Memory B cell (primary cell): ENCODE data around the gene SCAPER.

Experiments used
- ATAC-seq: fragments of 150-1000 bp; cut with Tn5 transposase; 2 replicates; pipeline ENCODE4 v1.10.0; 2021; ENCODE audit warnings: low read depth, mild to moderate bottlenecking, moderate library complexity
- DNase-seq, 2 donors: peaks; one replicate each; pipeline ENCODE4 v3.0.0; 2022; ENCODE audit warnings: low spot score in 2 of 2
- H3K27ac Mint-ChIP-seq: one replicate; pipeline ENCODE4 v1.8.0; 2022; ENCODE audit warnings: mild to moderate bottlenecking, moderate library complexity, mixed read lengths
- H3K27me3 Mint-ChIP-seq: one replicate; pipeline ENCODE4 v1.8.0; 2022; ENCODE audit warnings: mixed read lengths
- H3K36me3 Mint-ChIP-seq: one replicate; pipeline ENCODE4 v1.8.0; 2022; ENCODE audit warnings: mild to moderate bottlenecking, mixed read lengths
- H3K4me1 Mint-ChIP-seq: one replicate; pipeline ENCODE4 v1.8.0; 2022; ENCODE audit warnings: mixed read lengths
- H3K4me3 Mint-ChIP-seq: one replicate; pipeline ENCODE4 v1.8.0; 2022; ENCODE audit warnings: mild to moderate bottlenecking, moderate library complexity, mixed read lengths
- H3K9me3 Mint-ChIP-seq: one replicate; pipeline ENCODE4 v1.8.0; 2022; ENCODE audit warnings: mixed read lengths

Gene SCAPER

DNA sequence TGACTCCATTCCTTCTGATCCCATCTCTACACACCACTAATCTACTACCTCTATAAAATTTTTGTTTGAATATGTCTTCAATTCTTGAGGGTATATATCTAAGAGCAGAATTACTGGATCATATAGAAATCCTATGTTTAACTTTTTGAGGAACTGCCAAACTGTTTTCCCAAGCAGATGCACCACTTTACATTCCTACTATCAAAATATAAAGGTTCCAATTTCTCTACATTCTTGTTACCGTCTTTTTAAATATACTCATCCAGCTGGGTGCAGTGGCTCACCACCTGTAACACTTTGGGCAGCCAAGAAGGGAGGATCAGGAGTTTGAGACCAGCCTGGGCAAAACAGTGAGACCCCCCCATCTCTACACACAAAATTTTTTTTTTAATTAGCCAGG, 268.0 kb downstream of the SCAPER start:
- no peak for DNase-seq
- peaks cover 12% of the 10 kb centered on the region for H3K36me3 Mint-ChIP-seq
- ATAC-seq: no peak
- H3K27me3 Mint-ChIP-seq: no peaks in the 10 kb centered on the region
- no peaks in the 10 kb centered on the region for H3K4me1 Mint-ChIP-seq
- H3K9me3 Mint-ChIP-seq: peaks cover 4% of the 10 kb centered on the region
- no peak overlapping the region for H3K27ac Mint-ChIP-seq
- H3K4me3 Mint-ChIP-seq: no peak overlapping the region

DNA sequence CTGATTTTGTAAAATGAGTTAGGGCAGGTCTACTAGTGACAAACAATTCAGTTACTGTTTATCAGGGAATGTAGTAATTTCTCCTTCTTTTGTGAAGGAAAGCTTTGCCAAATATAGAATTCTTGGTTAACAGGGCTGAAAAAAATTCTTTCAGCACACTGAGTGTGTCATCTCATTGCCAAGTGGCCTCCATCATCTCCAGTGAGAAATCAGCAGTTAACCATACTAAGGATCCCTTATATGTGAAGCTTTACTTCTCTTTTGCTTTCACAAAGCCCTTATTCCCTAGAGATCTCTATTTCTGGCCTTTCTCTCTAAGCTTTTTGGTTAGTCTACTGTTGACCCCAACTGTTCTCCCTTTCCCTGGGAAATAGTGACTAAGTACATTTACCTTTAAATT, 269.1 kb downstream of the SCAPER start:
- H3K27me3 Mint-ChIP-seq: no peaks in the 10 kb centered on the region
- DNase-seq (no peak), ATAC-seq (no peak)
- peaks cover 4% of the 10 kb centered on the region for H3K9me3 Mint-ChIP-seq
- peaks cover 12% of the 10 kb centered on the region for H3K36me3 Mint-ChIP-seq
- no peaks in the 10 kb centered on the region for H3K4me1 Mint-ChIP-seq
- no peak overlapping the region for H3K27ac Mint-ChIP-seq
- no peak overlapping the region for H3K4me3 Mint-ChIP-seq

DNA sequence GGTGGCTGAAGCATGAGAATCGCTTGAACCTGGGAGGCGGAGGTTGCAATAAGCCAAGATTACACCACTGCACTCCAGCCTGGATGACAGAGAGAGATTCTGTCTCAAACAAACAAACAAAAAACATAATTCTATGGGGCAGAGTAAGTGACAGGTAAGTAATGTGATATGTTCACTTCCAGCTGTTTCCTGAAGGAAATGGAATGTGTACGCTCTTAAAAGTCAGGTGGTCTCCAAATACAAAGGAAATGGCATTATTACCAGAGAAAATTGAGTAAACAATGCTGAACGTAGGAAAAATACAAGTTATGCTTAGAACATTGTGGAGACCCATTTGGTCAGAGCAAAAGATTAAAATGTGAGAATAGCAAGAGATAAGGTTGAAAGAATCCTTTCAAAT, 278.5 kb downstream of the SCAPER start:
- Mint-ChIP-seq H3K4me1 (no peaks in the 10 kb centered on the region), H3K27me3 (no peaks in the 10 kb centered on the region), H3K36me3 (peaks cover 8% of the 10 kb centered on the region), H3K27ac (no peak overlapping the region), H3K4me3 (no peak overlapping the region), H3K9me3 (no peaks in the 10 kb centered on the region)
- no peak for DNase-seq
- ATAC-seq: no peak

DNA sequence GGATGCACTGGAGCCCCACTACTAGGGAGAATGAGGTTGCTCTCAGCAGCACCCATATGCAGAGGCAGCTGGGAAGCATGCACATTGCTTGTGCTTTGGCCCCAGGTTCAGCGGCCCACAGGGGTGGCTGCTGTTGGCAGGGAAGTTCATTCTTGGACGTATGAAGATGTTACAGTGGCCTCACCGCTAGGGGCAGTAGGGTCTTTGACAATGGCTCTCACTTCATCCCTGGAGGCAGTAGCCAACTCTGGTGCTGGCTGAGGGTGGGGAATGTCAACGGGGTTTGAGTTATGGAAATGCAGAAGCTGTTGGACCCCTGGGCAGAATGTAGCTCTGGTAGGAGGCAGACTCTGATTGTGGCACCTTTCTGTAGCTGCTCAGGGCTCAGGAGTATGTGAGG, 279.9 kb downstream of the SCAPER start:
- H3K27ac Mint-ChIP-seq: no peak overlapping the region
- no peak for ATAC-seq

DNA sequence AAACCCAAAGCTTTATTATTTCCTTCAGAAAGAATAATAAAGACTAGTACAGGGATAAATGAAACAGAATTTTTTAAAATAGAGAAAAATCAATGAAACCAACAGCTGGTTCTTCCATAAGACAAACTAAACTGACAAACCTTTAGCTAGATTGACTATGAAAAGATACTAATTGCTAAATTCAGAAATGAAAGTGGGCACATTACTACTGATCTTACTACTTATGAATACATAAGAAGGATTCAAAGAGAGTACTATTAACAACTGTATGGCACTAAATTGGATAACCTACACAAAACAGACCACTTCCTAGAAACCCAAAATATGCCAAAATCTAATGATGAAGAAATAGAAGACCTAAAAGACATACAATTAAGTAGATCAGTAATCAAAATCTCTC, 290.4 kb downstream of the SCAPER start:
- Mint-ChIP-seq H3K4me1 (no peaks in the 10 kb centered on the region), H3K27me3 (no peaks in the 10 kb centered on the region), H3K27ac (no peak overlapping the region), H3K36me3 (peaks cover 45% of the 10 kb centered on the region), H3K4me3 (no peak overlapping the region), H3K9me3 (peaks cover 14% of the 10 kb centered on the region)
- ATAC-seq: no peak
- DNase-seq: no peak

More for the DNA sequence above, 279.9 kb downstream of the SCAPER start:
- DNase-seq: no peak
- Mint-ChIP-seq H3K9me3 (no peaks in the 10 kb centered on the region), H3K36me3 (peaks cover 14% of the 10 kb centered on the region), H3K27me3 (no peaks in the 10 kb centered on the region), H3K4me1 (no peaks in the 10 kb centered on the region), H3K4me3 (no peak overlapping the region)

DNA sequence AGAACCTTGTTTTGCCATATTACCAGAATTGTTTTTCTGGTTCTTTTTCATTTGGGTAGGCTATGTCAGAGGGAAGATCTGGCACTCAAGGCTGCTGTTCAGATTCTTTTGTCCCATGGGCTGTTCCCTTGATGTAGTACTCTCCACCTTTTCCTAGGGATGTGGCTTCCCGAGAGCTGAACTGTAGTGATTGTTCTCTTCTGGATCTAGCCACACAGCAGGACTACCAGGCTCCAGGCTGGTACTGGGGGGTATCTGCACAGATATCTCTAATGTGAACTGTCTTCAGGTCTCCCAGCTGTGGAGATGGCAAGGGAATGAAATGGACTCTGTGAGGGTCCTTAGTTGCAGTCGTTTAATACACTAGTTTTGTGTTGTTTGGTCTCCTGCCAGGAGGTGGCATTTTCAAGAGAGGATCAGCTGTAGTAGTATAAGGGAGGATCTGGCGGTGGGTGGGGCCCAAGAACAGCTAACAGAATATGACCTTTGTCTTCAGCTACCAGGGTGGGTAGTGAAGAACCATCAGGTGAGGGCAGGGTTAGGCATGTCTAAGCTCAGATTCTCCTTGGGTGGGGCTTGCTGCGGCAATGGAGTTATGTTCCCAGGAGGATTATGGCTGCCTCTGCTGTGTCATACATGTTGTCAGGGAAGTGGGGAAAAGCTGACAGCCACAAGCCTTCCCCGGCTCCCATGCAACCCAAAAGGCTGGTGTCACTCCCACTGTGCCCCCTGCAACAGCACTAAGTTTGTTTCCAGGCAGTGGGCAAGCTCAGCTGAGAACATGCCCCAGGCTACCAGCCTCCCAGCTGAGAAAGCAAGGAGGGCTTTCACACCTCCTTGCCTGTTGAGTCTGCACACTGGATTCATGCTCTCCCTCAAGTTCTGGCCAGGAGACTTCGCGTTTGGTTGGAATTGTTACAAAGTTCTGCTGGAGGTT, 316.1 kb downstream of the SCAPER start:
- ATAC-seq (no peak), DNase-seq (no peak)
- Mint-ChIP-seq H3K27ac (no peak overlapping the region), H3K4me3 (no peak overlapping the region), H3K36me3 (no peaks in the 10 kb centered on the region), H3K4me1 (no peaks in the 10 kb centered on the region), H3K27me3 (no peaks in the 10 kb centered on the region), H3K9me3 (no peaks in the 10 kb centered on the region)

DNA sequence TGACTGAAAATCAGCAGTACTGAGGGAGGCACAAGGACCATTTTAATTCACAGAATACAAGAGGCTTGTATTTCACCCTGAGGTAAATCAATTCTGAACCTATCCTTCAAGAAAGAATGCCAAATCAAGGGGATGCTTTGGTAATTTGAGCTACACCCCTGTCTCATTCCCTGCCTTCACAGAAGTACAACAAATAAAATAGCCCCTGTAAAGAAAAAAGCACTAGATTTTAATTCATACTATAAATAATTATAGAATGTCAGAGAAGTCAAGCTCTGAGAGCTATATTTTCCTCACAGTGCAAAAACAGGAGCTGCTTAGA, 319.6 kb downstream of the SCAPER start:
- no peak for ATAC-seq
- Mint-ChIP-seq H3K36me3 (peaks cover 7% of the 10 kb centered on the region), H3K9me3 (peaks cover 9% of the 10 kb centered on the region), H3K4me3 (no peak overlapping the region), H3K27ac (no peak overlapping the region), H3K27me3 (no peaks in the 10 kb centered on the region), H3K4me1 (no peaks in the 10 kb centered on the region)
- no peak for DNase-seq

DNA sequence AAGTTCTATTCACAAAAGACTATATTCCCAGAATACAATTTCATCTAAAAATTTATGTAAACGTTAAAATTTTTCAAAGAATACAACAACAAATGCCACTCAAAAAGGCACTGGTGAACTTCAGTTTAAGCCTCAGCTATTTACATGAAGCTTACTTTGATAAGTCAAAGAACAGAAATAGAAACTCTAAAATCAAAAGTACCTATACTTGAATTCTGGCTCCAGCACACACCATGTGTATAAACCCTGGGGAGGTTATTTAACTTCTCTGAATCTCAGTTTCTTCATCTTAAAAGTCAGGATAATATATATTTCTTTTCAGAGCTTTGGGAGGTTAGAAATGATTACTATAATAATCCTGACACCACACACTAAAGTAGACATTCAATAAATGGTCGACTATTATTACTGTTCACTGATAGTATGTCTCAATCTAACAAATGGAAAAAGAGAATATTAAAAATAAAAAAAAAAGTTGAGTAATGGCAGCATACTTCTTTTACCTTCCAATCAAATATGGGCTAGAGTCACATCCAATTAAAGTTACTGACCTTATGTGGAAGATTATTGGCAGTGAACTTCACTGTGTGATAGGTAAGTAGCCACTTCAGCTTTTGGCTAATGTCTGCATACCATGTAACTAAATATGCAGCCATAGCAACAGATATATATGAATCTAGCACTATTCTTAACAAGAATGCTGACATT, 320.1 kb downstream of the SCAPER start:
- no peak for DNase-seq
- Mint-ChIP-seq H3K27ac (no peak overlapping the region), H3K27me3 (no peaks in the 10 kb centered on the region), H3K4me1 (no peaks in the 10 kb centered on the region), H3K9me3 (peaks cover 10% of the 10 kb centered on the region), H3K4me3 (no peak overlapping the region), H3K36me3 (peaks cover 8% of the 10 kb centered on the region)
- ATAC-seq: no peak

DNA sequence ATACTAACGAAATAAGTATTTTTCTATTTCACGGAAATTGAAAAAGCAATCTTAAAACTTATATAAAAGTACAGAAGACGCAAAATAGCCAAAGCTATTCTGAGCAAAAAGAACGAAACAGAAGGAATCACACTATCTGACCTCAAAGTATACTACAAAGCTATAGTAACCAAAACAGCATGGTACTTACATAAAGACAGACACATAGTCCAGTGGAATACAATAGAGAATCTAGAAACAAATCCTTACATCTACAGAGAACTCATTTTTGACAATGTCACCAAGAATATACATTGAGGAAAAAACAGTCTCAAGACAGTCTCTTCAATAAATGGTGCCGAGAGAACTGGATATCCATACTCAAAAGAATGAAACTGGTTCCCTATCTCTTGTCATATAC, 322.6 kb downstream of the SCAPER start:
- H3K9me3 Mint-ChIP-seq: peaks cover 10% of the 10 kb centered on the region
- no peaks in the 10 kb centered on the region for H3K27me3 Mint-ChIP-seq
- no peak overlapping the region for H3K4me3 Mint-ChIP-seq
- no peak for ATAC-seq
- DNase-seq: no peak
- H3K27ac Mint-ChIP-seq: no peak overlapping the region
- H3K4me1 Mint-ChIP-seq: peaks cover 2% of the 10 kb centered on the region
- peaks cover 10% of the 10 kb centered on the region for H3K36me3 Mint-ChIP-seq

DNA sequence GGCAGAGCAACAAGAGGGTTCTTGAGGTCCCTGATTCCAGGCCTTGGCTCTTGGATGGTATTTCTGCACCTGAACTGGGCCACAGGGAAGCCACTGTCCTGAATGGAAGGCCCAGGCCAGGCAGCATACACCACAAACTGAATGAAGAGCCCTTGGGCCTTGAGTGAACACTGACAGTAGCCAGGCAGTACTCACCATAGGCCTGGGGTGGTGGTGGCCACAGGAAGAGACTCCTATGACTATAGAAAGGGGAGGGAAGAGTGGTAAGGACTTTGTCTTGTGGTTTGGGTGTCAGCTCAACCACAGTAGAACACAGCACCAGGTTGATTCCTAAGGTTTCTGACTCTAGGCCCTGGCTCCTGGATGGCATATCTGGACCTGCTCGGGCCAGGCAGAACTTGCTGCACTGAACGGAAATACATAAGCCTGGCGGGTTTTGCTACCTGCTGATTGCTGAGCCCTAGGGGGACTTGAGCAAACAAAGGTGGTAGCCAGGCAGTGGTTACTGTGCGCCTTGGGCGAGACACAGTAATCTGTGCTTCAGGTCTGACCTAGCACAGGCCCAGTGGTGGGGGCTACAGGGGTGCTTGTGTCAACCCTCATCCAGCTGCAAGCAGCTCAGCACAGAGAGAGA, 327.1 kb downstream of the SCAPER start:
- Mint-ChIP-seq H3K27ac (no peak overlapping the region), H3K4me3 (no peak overlapping the region), H3K4me1 (peaks cover 21% of the 10 kb centered on the region), H3K36me3 (peaks cover 12% of the 10 kb centered on the region), H3K27me3 (no peaks in the 10 kb centered on the region), H3K9me3 (peaks cover 10% of the 10 kb centered on the region)
- DNase-seq (no peak), ATAC-seq (no peak)

DNA sequence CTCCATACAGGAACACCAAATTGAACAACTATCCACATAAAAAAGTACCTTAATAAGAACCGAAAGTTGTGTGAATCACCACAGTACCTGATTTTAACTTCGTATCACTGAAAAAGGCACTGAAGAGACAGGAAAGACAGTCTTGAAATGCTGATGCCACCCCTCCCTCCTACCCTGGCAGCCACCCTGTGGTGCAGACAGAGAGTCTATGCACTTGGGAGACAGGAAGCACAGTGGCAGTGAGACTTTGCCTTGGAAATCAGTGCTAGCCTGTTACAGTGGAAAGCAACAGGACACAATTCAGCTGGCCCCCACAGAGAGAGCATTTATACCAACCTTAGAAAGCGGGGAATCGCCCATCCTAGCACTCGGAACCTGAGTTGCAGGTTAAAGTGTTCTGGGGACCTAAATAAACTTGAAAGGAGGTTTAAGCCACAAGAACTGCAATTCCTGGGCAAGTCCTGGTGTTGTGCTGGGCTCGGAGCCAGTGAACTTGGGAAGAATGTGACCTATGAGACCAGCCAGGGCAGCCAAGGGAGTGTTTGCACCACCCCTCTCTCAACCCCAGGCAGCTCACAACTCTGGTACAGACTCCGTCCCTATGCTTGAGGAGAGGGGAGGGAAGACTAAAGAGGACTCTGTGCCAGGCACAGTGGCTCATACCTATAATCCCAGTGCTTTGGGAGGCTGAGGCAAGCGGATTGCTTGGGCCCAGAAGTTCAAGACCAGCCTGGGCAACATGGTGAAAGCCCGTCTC, 328.4 kb downstream of the SCAPER start:
- no peak overlapping the region for H3K4me3 Mint-ChIP-seq
- no peaks in the 10 kb centered on the region for H3K27me3 Mint-ChIP-seq
- H3K4me1 Mint-ChIP-seq: peaks cover 21% of the 10 kb centered on the region
- peaks cover 10% of the 10 kb centered on the region for H3K36me3 Mint-ChIP-seq
- ATAC-seq: no peak
- peaks cover 7% of the 10 kb centered on the region for H3K9me3 Mint-ChIP-seq
- H3K27ac Mint-ChIP-seq: no peak overlapping the region
- DNase-seq: no peak

DNA sequence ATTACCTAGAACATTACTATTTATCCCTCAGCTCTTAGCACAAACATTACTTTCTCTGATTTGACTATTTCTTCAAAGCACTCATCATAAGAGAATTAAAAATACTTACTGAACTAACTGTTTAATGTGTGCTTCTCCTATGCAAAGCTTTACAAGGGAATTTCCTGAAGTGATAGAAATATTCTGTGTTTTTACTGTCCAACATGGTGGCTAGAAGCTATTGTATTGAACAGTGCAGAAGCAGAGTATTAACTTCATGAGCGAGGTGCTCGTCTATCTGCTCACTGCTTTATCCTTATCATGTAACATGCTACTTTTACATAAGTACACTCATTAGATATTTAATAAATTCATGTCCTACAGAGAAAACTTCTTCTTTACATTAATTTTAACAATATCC, 329.5 kb downstream of the SCAPER start:
- no peak overlapping the region for H3K4me3 Mint-ChIP-seq
- H3K4me1 Mint-ChIP-seq: peaks cover 21% of the 10 kb centered on the region
- peaks cover 2% of the 10 kb centered on the region for H3K9me3 Mint-ChIP-seq
- H3K27ac Mint-ChIP-seq: no peak overlapping the region
- no peak for ATAC-seq
- no peaks in the 10 kb centered on the region for H3K27me3 Mint-ChIP-seq
- DNase-seq: no peak
- peaks cover 15% of the 10 kb centered on the region for H3K36me3 Mint-ChIP-seq

DNA sequence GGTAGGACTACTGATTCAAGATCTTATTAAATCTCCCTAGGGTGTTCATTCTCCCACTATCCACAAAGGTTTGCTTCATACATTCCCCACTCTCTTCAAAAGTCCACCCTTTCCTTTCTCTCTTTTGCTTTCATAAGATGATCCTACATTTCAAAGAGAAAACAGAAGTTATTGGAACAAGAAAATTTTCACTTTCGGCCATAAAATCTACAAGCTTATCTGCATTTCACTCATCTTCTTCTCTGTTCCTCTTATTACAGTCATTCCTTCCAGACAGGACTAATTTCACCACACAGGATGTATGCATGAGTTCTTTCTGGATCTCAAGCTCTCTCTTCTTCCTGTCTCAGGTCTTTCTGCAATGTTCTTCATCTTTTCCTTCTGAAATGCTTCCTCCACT, 329.9 kb downstream of the SCAPER start:
- peaks cover under 1% of the 10 kb centered on the region for H3K9me3 Mint-ChIP-seq
- no peak overlapping the region for H3K27ac Mint-ChIP-seq
- H3K27me3 Mint-ChIP-seq: no peaks in the 10 kb centered on the region
- H3K36me3 Mint-ChIP-seq: peaks cover 15% of the 10 kb centered on the region
- DNase-seq: no peak
- H3K4me3 Mint-ChIP-seq: no peak overlapping the region
- peaks cover 21% of the 10 kb centered on the region for H3K4me1 Mint-ChIP-seq
- ATAC-seq: peak; percentile 53

DNA sequence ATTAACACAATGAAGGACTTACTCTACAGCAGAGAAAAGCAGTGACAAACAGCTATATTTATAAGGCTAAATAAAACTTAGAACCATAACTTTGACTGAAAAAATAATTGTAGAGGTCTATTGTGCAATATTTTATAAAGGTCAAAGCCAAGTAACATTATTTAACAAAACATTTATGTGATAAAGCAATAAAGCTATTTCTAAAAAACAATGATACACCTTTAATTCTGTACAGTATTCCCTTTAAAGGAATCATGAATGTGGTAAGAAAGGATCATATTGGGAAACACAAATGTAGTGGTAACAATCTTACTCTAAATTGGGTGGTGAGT, 332.2 kb downstream of the SCAPER start:
- Mint-ChIP-seq H3K27me3 (no peaks in the 10 kb centered on the region), H3K36me3 (peaks cover 21% of the 10 kb centered on the region), H3K4me1 (peaks cover 19% of the 10 kb centered on the region), H3K9me3 (peaks cover 3% of the 10 kb centered on the region), H3K27ac (no peak overlapping the region), H3K4me3 (no peak overlapping the region)
- ATAC-seq (no peak), DNase-seq (no peak)
